BLaER1 treated with 17β-estradiol and CSF1 and Interleukin-3, amounts not matched to agents 10 nM and 100 nM (cell line): ENCODE data around the gene ART3.

Experiments
- H3K27ac ChIP-seq, 11 experiments: shearing (Covaris generic); formaldehyde crosslinking; 2 replicates each; pipeline ENCODE4 v1.8.1; 2022
- H3K27me3 ChIP-seq, 11 experiments: shearing (Covaris generic); formaldehyde crosslinking; 2 replicates each; pipeline ENCODE4 v1.8.1; 2022
- H3K36me3 ChIP-seq, 11 experiments: shearing (Covaris generic); formaldehyde crosslinking; 2 replicates each; pipeline ENCODE4 v1.8.1; 2022
- H3K4me1 ChIP-seq, 10 experiments: shearing (Covaris generic); formaldehyde crosslinking; 2 replicates each; pipeline ENCODE4 v1.8.1; 2022
- H3K4me2 ChIP-seq, 11 experiments: shearing (Covaris generic); formaldehyde crosslinking; 2 replicates each; pipeline ENCODE4 v1.8.1; 2022
- H3K4me3 ChIP-seq, 10 experiments: shearing (Covaris generic); formaldehyde crosslinking; 2 replicates each; pipeline ENCODE4 v1.8.1; 2022
- H3K9ac ChIP-seq, 11 experiments: shearing (Covaris generic); formaldehyde crosslinking; 2 replicates each; pipeline ENCODE4 v1.8.1; 2022
- H3K9me3 ChIP-seq, 11 experiments: shearing (Covaris generic); formaldehyde crosslinking; replicated peaks in 1 of 11; 2 replicates each; pipeline ENCODE4 v1.8.1; 2022
- H4K20me1 ChIP-seq, 11 experiments: shearing (Covaris generic); formaldehyde crosslinking; 2 replicates each; pipeline ENCODE4 v1.8.1; 2022
- Cebpa-rat ChIP-seq, 11 experiments: shearing (Covaris generic); IDR thresholded peaks; 2 replicates each; pipeline ENCODE4 v1.8.1; 2022

The ART3 gene

GRCh38 chr4:76090241-76090691, 15.8 kb downstream of the ART3 start:
- Histone ChIP-seq H3K9ac (peak overlapping the region in 5 of 11 experiments; percentile 31 to 71 (median 49); a peak in 7 of 22 replicates), H3K9me3 (no peaks in the 10 kb centered on the region), H4K20me1 (no peaks in the 10 kb centered on the region), H3K4me1 (peaks cover 0 to 27% (median 17%) of the 10 kb centered on the region in 10 experiments; a peak in 13 of 20 replicates), H3K4me3 (no peak overlapping the region), H3K27ac (peak overlapping the region in 9 of 11 experiments; percentile 5 to 77 (median 61); a peak in 12 of 22 replicates), H3K4me2 (peak overlapping the region in 7 of 11 experiments; percentile 26 to 76 (median 58); a peak in 13 of 22 replicates), H3K36me3 (no peaks in the 10 kb centered on the region), H3K27me3 (no peaks in the 10 kb centered on the region)
- TF ChIP-seq Cebpa-rat (IDR thresholded peaks at IDR 0.05): peak in 6 of 11 experiments; percentile 11 to 65 (median 50); a peak in 8 of 22 replicates

GRCh38 chr4:76091052-76091451, 16.5 kb downstream of the ART3 start:
- H3K27me3 ChIP-seq: no peaks in the 10 kb centered on the region
- H3K4me1 ChIP-seq: peaks cover 0 to 27% (median 17%) of the 10 kb centered on the region in 10 experiments; a peak in 13 of 20 replicates
- no peak for TF ChIP-seq Cebpa-rat (IDR thresholded peaks at IDR 0.05)
- no peaks in the 10 kb centered on the region for H4K20me1 ChIP-seq
- no peak overlapping the region for H3K9ac ChIP-seq
- H3K4me2 ChIP-seq: peak overlapping the region in 4 of 11 experiments; percentile 45 to 76 (median 60); a peak in 8 of 22 replicates
- no peaks in the 10 kb centered on the region for H3K36me3 ChIP-seq
- no peak overlapping the region for H3K4me3 ChIP-seq
- H3K9me3 ChIP-seq: no peaks in the 10 kb centered on the region
- H3K27ac ChIP-seq: peak overlapping the region in 2 of 11 experiments; percentile 41 to 77; a peak in 3 of 22 replicates

GRCh38 chr4:76095568-76095967, 21.1 kb downstream of the ART3 start:
- H3K36me3 ChIP-seq: no peaks in the 10 kb centered on the region
- no peak overlapping the region for H3K4me2 ChIP-seq
- no peak overlapping the region for H3K4me3 ChIP-seq
- no peaks in the 10 kb centered on the region for H3K27me3 ChIP-seq
- peaks cover 0 to 8% (median 2%) of the 10 kb centered on the region in 10 experiments; a peak in 11 of 20 replicates for H3K4me1 ChIP-seq
- H4K20me1 ChIP-seq: no peaks in the 10 kb centered on the region
- no peak for TF ChIP-seq Cebpa-rat (IDR thresholded peaks at IDR 0.05)
- H3K9ac ChIP-seq: no peak overlapping the region
- H3K27ac ChIP-seq: no peak overlapping the region
- no peaks in the 10 kb centered on the region for H3K9me3 ChIP-seq

- no peak overlapping the region for H3K4me3 ChIP-seq
- H3K27ac ChIP-seq: no peak overlapping the region
- no peaks in the 10 kb centered on the region for H3K27me3 ChIP-seq
- H3K36me3 ChIP-seq: no peaks in the 10 kb centered on the region
- H3K4me2 ChIP-seq: no peak overlapping the region
- H4K20me1 ChIP-seq: no peaks in the 10 kb centered on the region
- H3K9me3 ChIP-seq: no peaks in the 10 kb centered on the region
- peaks cover 0 to 3% (median 0%) of the 10 kb centered on the region in 10 experiments; a peak in 6 of 20 replicates for H3K4me1 ChIP-seq
- no peak overlapping the region for H3K9ac ChIP-seq
- TF ChIP-seq Cebpa-rat (IDR thresholded peaks at IDR 0.05): no peak
These were observed 21.6 kb downstream of the ART3 start for GRCh38 chr4:76096076-76096475.

GRCh38 chr4:76105652-76106051, 31.1 kb downstream of the ART3 start:
- no peak for TF ChIP-seq Cebpa-rat (IDR thresholded peaks at IDR 0.05)
- H3K9me3 ChIP-seq: no peaks in the 10 kb centered on the region
- no peak overlapping the region for H3K4me2 ChIP-seq
- H3K36me3 ChIP-seq: no peaks in the 10 kb centered on the region
- no peaks in the 10 kb centered on the region for H4K20me1 ChIP-seq
- no peak overlapping the region for H3K9ac ChIP-seq
- H3K4me3 ChIP-seq: no peak overlapping the region
- no peak overlapping the region for H3K27ac ChIP-seq
- H3K27me3 ChIP-seq: no peaks in the 10 kb centered on the region
- no peaks in the 10 kb centered on the region for H3K4me1 ChIP-seq

- Histone ChIP-seq H3K27ac (no peak overlapping the region), H4K20me1 (no peaks in the 10 kb centered on the region), H3K9ac (no peak overlapping the region), H3K36me3 (0 out of 22 replicates have a peak, but pooled peaks cover 0 to under 1% (median 0%) of the 10 kb centered on the region in 11 experiments), H3K4me2 (no peak overlapping the region), H3K4me1 (no peaks in the 10 kb centered on the region), H3K27me3 (no peaks in the 10 kb centered on the region), H3K4me3 (no peak overlapping the region), H3K9me3 (no peaks in the 10 kb centered on the region)
- TF ChIP-seq Cebpa-rat (IDR thresholded peaks at IDR 0.05): no peak
These were observed 31.9 kb downstream of the ART3 start for GRCh38 chr4:76106442-76106841.

GRCh38 chr4:76108467-76109181, 34.1 kb downstream of the ART3 start:
- TF ChIP-seq Cebpa-rat (IDR thresholded peaks at IDR 0.05): peak in 2 of 11 experiments; percentile 9 to 33; a peak in 1 of 22 replicates
- no peak overlapping the region for H3K9ac ChIP-seq
- H3K9me3 ChIP-seq: no peaks in the 10 kb centered on the region
- H3K36me3 ChIP-seq: peaks cover 17 to 22% (median 20%) of the 10 kb centered on the region in 11 experiments
- H3K27me3 ChIP-seq: no peaks in the 10 kb centered on the region
- H3K4me1 ChIP-seq: no peaks in the 10 kb centered on the region
- no peaks in the 10 kb centered on the region for H4K20me1 ChIP-seq
- no peak overlapping the region for H3K4me2 ChIP-seq
- no peak overlapping the region for H3K4me3 ChIP-seq
- H3K27ac ChIP-seq: no peak overlapping the region

GRCh38 chr4:76116821-76117220, 42.3 kb downstream of the ART3 start:
- Histone ChIP-seq H3K4me3 (no peak overlapping the region), H3K9ac (no peak overlapping the region), H3K9me3 (peaks cover 0 to 4% (median 0%) of the 10 kb centered on the region in 11 experiments; a peak in 1 of 22 replicates), H3K27me3 (no peaks in the 10 kb centered on the region), H4K20me1 (no peaks in the 10 kb centered on the region), H3K4me1 (no peaks in the 10 kb centered on the region), H3K4me2 (no peak overlapping the region), H3K36me3 (peaks cover 88 to 99% (median 96%) of the 10 kb centered on the region in 11 experiments), H3K27ac (no peak overlapping the region)
- TF ChIP-seq Cebpa-rat (IDR thresholded peaks at IDR 0.05): peak in 1 of 11 experiments; percentile 28; a peak in 1 of 22 replicates

GRCh38 chr4:76117536-76117935, 43.0 kb downstream of the ART3 start:
- Histone ChIP-seq H3K9ac (no peak overlapping the region), H3K4me1 (no peaks in the 10 kb centered on the region), H3K9me3 (peaks cover 0 to 4% (median 0%) of the 10 kb centered on the region in 11 experiments; a peak in 1 of 22 replicates), H4K20me1 (no peaks in the 10 kb centered on the region), H3K27me3 (no peaks in the 10 kb centered on the region), H3K27ac (no peak overlapping the region), H3K4me2 (no peak overlapping the region), H3K4me3 (no peak overlapping the region), H3K36me3 (peaks cover 88 to 99% (median 97%) of the 10 kb centered on the region in 11 experiments)
- TF ChIP-seq Cebpa-rat (IDR thresholded peaks at IDR 0.05): no peak
